ENCODE results near the gene LATS1. TPM values are rescaled to one million over a fixed set of nuclear protein-coding genes. Genes with fewer than 3 reads are reported as not detected.
A peak's percentile ranks its signal among the peaks of the same experiment; 100 is the strongest.

Gene LATS1
- total RNA-seq, 1 experiment from 2014 or later, result 25.1 TPM

DNA sequence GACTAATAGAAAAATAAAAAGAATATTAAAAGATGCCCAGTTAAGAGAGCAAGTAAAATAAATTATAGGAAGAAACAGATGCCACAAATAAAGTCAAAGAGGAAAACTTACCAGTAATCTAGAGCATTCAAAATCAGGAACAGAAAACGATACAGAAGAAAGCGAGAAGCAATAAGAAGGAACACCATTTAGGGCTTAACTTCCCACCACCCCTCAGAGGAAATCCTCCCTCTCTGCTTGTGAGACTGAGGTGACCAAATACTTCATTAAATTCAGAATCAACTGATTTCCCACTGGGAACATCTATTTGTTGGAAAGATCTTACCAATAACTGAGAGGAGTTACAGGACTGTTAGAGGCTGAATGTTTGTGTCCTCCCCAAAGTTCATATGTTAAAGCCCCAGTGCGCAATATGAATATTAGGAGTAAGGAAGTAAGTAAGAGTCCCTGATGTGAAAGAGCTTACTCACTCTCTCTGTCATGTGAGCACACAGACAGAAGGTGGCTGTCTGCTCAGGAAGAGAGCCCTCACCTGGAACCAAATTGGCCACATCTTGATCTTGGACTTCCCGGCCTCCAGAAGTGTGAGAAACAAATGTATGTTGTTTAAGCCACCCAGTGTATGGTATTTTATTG lies 88.9 kb downstream of the LATS1 start:
- Histone ChIP-seq H3K23me2 (ENCODE audit: insufficient read length, low read depth, low read length, poor library complexity, severe bottlenecking) (no peaks in the 10 kb centered on the region), H2AK5ac (ENCODE audit: insufficient read length, low read length) (no peak overlapping the region), H3K79me1 (ENCODE audit: insufficient read depth, low read depth, low read length, poor library complexity, severe bottlenecking) (no peaks in the 10 kb centered on the region), H3K14ac (ENCODE audit: insufficient read depth, low read length) (no peak overlapping the region), H2BK20ac (ENCODE audit: low read depth, low read length, poor library complexity, severe bottlenecking) (no peak overlapping the region), H4K5ac (ENCODE audit: insufficient read length, low read depth, low read length) (no peak overlapping the region), H3T11ph (ENCODE audit: low read length) (no peak overlapping the region), H3K79me2 (ENCODE audit: insufficient read depth, low read length) (no peaks in the 10 kb centered on the region), H3K4me2 (ENCODE audit: insufficient read depth, insufficient read length, low read length) (no peak overlapping the region), H3K27ac (ENCODE audit: insufficient read length, low read depth, low read length) (no peak overlapping the region), H2BK120ac (ENCODE audit: low read depth, low read length, poor library complexity, severe bottlenecking) (no peak overlapping the region), H3K9me3 (ENCODE audit: control insufficient read depth, low read depth, low read length) (no peaks in the 10 kb centered on the region), H3K4ac (ENCODE audit: low read depth, low read length) (no peak overlapping the region), H3K56ac (ENCODE audit: insufficient read length, low read depth, low read length) (no peak overlapping the region), H2AFZ (ENCODE audit: low read length) (no peak overlapping the region), H3K9ac (ENCODE audit: extremely low read depth, insufficient read length, low read length) (no peak overlapping the region), H3K4me1 (ENCODE audit: insufficient read depth, low read length) (no peaks in the 10 kb centered on the region), H3K23ac (ENCODE audit: insufficient read length, low read depth, low read length) (no peak overlapping the region), H2BK15ac (ENCODE audit: low read depth, low read length) (no peak overlapping the region), H3K27me3 (ENCODE audit: insufficient read depth, low read length) (no peaks in the 10 kb centered on the region), H4K20me1 (ENCODE audit: control insufficient read depth, insufficient read depth, insufficient read length) (no peaks in the 10 kb centered on the region), H4K8ac (replicated peaks; ENCODE audit: insufficient read length, low read depth, low read length) (no peak overlapping the region), H2BK5ac (ENCODE audit: insufficient read length, low read length) (no peak overlapping the region), H3K18ac (ENCODE audit: insufficient read length, low read depth, low read length) (no peak overlapping the region), H2BK12ac (ENCODE audit: insufficient read length, low read depth, low read length) (no peak overlapping the region), H4K91ac (ENCODE audit: insufficient read length, low read depth, low read length) (no peak overlapping the region)
- H3K9me3 Mint-ChIP-seq, result no peaks in the 10 kb centered on the region
- peaks cover 4 to 29% (median 13%) of the 10 kb centered on the region in 3 experiments; a peak in 5 of 7 replicates for H3K36me3 Mint-ChIP-seq (ENCODE audit: insufficient read depth in 1 of 3, low read depth in 3 of 3)
- no peak for DNase-seq
- no peaks in the 10 kb centered on the region for H3K4me1 Mint-ChIP-seq
- peak overlapping the region in 2 of 3 experiments; percentile 9 to 14; a peak in 3 of 7 replicates for H3K27ac Mint-ChIP-seq
- WGBS (ENCODE audit: extremely low coverage, insufficient read length, low lambda C conversion rate), result no CpG with 5 or more reads among the region's 4 CpGs
- H3K4me3 Mint-ChIP-seq, result no peak overlapping the region
- TF ChIP-seq, protein P1, sequence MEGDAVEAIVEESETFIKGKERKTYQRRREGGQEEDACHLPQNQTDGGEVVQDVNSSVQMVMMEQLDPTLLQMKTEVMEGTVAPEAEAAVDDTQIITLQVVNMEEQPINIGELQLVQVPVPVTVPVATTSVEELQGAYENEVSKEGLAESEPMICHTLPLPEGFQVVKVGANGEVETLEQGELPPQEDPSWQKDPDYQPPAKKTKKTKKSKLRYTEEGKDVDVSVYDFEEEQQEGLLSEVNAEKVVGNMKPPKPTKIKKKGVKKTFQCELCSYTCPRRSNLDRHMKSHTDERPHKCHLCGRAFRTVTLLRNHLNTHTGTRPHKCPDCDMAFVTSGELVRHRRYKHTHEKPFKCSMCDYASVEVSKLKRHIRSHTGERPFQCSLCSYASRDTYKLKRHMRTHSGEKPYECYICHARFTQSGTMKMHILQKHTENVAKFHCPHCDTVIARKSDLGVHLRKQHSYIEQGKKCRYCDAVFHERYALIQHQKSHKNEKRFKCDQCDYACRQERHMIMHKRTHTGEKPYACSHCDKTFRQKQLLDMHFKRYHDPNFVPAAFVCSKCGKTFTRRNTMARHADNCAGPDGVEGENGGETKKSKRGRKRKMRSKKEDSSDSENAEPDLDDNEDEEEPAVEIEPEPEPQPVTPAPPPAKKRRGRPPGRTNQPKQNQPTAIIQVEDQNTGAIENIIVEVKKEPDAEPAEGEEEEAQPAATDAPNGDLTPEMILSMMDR (conservative IDR thresholded peaks at IDR 0.05), result no peak
- no peaks in the 10 kb centered on the region for H3K27me3 Mint-ChIP-seq (ENCODE audit: low read depth)
